ENCODE data around the gene UFSP1.
"Not testable (repeated sequence)": the region's sequence is repeated elsewhere in the genome, so short reads cannot be mapped to it uniquely, and the experiment has no call there.

Gene UFSP1

DNA sequence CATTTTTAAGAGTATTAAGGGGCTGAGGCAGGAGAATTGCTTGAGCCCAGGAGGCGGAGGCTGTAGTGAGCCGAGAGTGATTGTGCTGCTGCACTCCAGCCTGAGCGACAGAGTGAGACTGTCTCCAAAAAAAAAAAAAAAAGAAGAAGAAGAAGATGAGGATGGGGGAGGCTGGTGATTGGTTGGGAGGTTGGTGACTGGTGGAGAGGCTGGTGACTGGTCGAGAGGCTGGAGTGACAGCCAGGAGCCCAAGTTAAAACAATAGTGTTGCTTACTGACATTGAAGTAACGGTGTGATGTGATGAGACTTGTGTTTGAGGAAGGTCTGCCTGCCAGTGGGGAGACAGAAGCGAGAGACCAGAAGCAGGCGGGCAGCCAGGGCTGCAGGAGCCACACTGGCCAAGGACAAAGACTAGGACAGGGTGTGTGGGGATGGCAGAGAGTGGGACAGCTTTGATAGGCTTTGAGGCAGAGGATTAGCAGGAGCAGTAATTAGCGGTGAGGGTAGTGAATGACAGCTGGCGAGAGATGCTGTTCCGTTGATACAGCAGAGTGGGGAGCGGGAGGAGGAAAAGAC, 9.7 kb downstream of the UFSP1 start:
- DNase-seq, result no peak

- DNase-seq, result no peak
These were observed 10.8 kb downstream of the UFSP1 start for GRCh38 chr7:100878685-100879084.

DNA sequence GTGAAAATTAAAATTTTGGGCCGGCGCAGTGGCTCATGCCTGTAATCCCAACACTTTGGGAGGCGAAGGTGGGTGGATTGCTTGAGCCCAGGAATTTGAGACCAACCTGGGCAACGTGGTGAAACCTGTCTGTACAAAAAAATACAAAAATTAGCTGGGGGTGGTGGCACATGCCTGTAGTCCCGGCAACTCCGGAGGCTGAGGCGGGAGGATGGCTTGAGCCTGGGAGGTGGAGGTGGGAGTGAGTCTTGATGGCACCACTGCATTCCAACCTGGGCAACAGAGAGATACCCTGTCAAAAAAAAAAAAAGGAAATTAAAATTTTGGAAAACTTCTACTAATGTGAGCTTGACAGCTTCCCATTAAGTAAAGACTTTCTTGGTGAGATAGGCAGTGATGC, 11.5 kb downstream of the UFSP1 start:
- no peak for DNase-seq

- DNase-seq, result no peak
These were observed 14.2 kb downstream of the UFSP1 start for GRCh38 chr7:100875356-100875751.

DNA sequence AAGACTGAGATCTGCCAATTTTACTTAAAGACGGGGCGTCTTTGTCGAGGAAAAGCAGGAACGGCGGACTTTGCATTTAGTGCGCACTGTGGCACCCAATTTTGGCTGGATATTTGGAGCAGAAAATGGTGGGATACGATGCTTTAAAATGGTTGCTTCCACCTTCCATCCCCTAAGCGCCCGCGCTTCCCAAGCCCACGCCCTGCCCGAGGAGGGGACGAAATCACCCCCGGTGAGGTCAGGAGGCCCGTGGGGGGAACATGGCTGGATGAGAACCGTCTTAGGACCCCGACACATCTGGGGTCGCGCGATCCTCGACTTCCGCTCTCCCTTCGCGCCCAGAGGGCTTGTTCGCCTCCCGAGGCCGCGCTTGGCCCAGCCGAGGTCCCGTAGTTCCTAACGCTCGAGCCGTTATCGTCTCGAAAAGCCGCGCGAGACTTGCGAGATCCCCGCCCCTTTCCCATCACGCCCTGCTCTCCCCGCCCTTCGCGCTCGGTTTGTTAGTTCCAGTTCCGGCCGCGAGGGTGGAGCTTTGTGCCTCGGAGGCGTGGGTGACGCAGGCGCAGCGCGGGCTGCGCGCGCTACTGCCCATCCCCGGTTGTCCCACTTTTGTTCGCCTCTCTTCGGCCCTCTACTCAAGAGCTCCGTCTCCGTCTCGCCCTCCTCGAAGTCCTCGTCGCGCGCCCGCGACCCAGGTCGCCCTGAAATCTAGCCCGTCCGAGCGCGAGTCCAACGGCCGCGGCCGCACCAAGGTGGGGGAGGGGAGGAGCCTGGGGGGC, 14.7 kb downstream of the UFSP1 start, which contains the start of gene SRRT:
TSS of gene SRRT (plus strand) at position 527 of the 779 bp plus-strand sequence. CDS start 488 bp downstream, outside the sequence.
- peak; percentile 96 for DNase-seq

GRCh38 chr7:100874300-100874576, 15.3 kb downstream of the UFSP1 start:
- no peak for DNase-seq

- no peak for DNase-seq
These were observed 15.8 kb downstream of the UFSP1 start for GRCh38 chr7:100873599-100874299.

DNA sequence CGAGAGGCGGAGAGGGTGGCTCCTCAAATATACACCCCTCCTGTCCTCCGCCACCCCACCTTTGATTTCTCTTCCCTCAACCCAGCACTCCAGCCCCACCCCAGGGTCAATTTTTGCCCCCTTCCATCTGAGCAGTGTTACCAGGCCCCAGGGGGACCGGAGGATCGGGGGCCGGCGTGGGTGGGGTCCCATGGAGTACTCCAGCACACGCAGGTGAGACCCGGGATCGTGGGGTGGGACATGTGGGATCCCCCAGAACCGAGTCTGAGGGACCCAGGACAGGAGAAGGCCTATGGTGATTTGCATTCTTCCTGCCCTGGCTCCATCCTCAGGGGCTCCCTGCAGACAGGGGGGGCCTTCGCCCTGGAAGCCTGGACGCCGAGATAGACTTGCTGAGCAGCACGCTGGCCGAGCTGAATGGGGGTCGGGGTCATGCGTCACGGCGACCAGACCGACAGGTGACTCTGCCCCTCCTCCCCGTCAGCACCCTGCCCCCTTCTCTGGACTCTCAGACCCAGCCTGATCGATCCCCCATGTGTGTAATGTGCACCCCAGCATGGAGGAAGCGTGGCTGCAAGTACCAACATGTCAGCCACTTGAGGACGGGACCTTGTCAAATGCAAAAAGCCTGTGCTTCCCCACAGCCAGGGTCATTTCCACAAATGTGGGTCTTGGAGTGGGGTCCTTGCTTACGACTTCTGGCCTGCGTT, 21.6 kb downstream of the UFSP1 start:
- peak; percentile 15 for DNase-seq

GRCh38 chr7:100867040-100867775, 22.3 kb downstream of the UFSP1 start, which contains the start of gene TRIP6:
Gene TRIP6 (plus strand): TSS chr7:100867387. CDS start chr7:100867498, 111 bp downstream.
- DNase-seq, result peak; percentile 44

- DNase-seq, result no peak
These were observed 22.8 kb downstream of the UFSP1 start for GRCh38 chr7:100866729-100867039.

DNA sequence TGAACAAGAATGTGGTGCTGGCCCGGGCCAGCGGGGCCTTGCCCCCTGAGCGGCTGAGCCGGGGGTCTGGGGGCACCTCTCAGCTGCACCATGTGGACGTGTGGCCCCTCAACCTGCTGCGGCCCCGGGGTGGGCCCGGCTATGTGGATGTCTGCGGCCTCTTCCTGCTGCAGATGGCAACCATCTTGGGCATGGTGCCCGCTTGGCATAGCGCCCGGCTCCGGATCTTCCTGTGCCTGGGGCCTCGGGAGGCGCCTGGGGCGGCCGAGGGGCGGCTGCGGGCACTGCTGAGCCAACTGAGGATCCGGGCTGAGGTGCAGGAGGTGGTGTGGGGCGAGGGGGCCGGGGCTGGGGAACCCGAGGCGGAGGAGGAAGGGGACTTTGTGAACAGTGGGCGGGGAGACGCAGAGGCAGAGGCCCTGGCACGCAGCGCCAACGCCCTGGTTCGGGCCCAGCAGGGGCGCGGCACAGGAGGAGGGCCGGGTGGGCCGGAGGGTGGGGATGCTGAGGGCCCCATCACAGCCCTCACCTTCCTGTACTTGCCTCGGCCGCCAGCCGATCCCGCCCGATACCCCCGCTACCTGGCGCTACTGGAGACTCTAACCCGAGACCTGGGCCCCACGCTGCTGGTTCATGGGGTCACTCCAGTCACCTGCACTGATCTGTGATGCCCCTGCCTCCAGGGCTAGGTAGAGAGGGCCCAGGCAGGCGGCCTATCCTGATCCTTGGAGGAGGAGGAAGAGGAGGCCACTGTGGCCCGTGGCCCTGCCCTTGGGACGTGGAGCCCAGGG, 23.4 kb downstream of the UFSP1 start:
- no peak for DNase-seq

DNA sequence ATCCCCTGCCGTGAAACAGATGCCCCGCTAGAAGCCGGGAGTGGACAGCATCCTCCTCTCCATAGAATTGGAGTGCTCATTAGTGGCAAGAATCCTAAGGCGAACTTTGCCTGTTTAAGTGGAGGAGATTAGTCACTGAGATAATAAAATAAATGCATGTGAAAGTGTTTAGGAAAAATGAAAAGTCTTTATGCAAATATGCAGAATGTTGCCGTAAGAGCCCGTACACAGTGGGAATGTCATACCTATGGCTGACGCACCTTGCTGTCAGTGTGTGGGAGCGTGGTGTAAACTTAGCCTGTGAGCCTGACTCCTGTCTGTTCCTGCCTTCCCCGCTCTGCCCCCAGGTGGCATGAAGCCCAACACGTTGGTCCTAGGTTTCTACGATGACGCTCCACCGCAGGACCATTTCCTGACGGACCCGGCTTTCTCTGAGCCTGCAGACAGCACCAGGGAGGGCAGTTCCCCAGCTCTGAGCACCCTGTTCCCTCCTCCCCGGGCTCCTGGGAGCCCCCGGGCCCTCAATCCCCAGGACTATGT, 24.1 kb downstream of the UFSP1 start:
- DNase-seq, result no peak

GRCh38 chr7:100864263-100864845, 25.2 kb downstream of the UFSP1 start:
- no peak for DNase-seq

GRCh38 chr7:100863406-100863950, 26.0 kb downstream of the UFSP1 start:
- no peak for DNase-seq

- DNase-seq, result no peak
These were observed 27.9 kb downstream of the UFSP1 start for GRCh38 chr7:100861616-100861985.

DNA sequence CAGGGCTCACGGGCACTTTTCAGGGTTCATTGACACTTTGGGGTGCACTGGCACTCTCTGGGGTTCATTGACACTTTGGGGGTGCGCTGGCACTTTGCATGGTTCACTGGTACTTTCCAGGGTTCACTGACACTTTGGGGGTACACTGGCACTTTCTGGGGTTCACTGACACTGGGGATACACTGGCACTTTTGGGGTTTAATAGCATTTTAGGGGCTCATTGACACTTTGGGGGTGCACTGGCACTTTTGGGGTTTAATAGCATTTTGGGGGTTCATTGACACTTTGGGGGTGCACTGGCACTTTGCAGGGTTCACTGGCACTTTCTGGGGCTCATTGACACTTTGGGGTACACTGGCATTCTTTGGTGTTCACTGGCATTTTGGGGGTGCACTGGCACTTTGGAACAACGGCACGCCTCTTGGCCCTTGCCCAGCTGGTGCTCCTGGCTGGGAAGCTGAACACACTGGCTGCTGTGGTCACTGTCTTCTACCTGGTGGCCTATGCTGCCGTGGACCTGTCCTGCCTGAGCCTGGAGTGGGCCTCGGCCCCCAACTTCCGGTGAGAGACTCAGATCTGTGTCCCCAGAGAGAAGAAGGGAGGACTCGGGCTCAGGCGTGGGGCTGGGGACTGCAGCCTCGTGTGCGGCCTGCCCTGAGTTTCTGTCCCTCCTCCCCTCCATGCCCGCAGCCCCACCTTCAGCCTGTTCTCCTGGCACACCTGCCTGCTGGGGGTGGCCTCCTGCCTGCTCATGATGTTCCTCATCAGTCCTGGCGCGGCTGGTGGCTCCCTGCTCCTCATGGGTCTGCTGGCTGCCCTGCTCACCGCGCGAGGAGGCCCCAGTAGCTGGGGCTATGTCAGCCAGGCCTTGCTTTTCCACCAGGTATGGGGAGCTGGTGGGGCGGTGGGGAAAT, 28.6 kb downstream of the UFSP1 start:
- no peak for DNase-seq

DNA sequence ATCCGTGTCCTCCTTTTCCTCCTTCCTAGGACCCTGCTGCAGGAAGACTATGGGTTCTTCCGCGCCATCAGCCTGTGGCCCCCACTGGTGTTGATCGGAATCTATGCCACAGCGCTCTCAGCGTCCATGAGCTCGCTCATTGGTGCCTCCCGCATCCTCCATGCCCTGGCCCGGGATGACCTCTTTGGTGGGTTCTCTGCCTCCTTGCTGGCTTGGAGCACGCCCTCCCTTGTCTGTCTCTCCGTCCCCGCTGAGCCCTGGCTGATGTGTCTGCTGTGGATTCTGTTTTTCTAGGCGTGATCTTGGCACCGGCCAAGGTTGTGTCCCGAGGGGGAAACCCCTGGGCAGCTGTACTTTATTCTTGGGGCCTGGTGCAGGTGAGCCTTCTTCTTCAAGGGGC, 29.7 kb downstream of the UFSP1 start:
- no peak for DNase-seq

DNA sequence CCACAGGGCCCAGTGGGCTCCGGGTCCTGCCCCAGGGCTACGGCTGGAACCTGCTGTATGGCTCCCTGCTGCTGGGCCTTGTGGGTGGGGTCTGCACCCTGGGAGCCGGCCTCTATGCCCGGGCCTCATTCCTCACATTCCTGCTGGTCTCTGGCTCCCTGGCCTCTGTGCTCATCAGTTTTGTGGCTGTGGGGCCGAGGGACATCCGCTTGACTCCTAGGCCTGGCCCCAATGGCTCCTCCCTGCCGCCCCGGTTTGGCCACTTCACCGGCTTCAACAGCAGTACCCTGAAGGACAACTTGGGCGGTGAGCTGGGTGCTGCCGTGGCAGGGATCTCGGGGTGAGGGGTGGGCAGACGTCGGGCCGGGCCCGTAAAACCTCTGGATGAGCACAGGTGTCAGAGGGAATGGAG, 32.6 kb downstream of the UFSP1 start:
- DNase-seq, result no peak

- no peak for DNase-seq
These were observed 34.0 kb downstream of the UFSP1 start for GRCh38 chr7:100855515-100855914.

DNA sequence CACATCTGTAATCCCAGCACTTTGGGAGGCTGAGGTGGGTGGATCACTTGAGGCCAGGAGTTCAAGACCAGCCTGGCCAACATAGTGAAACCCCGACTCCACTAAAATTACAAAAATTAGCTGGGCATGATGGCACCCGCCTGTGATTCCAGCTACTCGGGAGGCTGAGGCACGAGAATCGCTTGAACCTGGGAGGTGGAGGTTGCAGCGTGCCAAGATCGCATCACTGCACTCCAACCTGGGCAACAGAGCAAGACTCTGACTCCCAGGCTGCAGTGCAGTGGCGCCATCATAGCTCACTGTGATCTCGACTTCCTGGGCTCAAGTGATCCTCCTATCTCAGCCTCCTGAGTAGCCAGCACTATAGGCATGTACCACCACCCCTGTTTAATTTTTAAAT, 34.6 kb downstream of the UFSP1 start:
- not testable (repeated sequence) for DNase-seq
